ENCODE data around the gene NUP35. TPM values are rescaled to one million over a fixed set of nuclear protein-coding genes. Genes with fewer than 3 reads are reported as not detected.

The NUP35 gene
- total RNA-seq, 4 donors from 2014 or later: 8.7 to 27.0 (median 15.6) TPM

DNA sequence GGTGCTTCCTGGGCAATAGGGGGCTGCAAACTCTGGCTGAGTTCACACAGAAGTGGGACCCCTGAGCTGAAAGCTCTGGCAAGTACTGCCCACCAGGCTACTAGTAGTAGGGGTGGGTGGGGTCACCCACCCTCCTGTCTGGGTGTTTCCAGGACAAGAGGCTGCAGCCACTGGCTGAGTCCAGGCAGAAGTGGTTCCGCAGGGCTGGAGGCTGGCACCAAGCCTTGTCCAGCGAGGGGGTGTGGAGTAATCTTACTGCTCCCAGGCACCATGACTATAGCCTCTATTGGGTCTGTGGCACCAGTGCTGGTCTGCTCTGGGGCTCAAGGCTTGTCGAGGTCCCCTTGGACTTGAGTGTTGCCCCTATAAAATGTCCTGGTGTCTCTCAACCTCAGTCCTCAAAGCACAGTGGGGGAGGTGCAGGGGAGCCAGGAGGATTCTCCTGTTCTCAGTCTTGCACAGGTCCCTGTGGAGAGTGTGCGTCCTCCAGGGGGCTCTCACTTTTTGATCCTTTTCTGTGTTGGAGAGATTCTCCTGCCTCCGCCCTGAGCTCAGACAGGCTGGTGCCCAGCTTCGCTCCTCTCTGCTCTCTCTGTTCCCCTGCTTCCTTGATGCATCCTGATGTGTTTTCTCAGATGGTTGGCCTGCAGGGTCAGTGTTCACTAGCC is 48.1 kb downstream of the NUP35 start:
- H3K36me3 ChIP-seq: peaks cover 0 to 20% (median 0%) of the 10 kb centered on the region in 3 donors
- no peak overlapping the region for H3K27ac ChIP-seq
- no peak for DNase-seq (ENCODE audit: low spot score in 2 of 2)
- no peak for TF ChIP-seq EP300 (IDR thresholded peaks at IDR 0.05)
- no peak for TF ChIP-seq CTCF (IDR thresholded peaks at IDR 0.05)
- no peak for TF ChIP-seq POLR2A (IDR thresholded peaks at IDR 0.05)
- H3K27me3 ChIP-seq: no peaks in the 10 kb centered on the region
- H3K4me3 ChIP-seq: no peak overlapping the region
- WGBS, 2 donors: 93 to 98% methylated on average over 3 to 6 of the region's 6 CpGs
- H3K9me3 ChIP-seq: peaks cover 0 to 19% (median 7%) of the 10 kb centered on the region in 4 donors
- no peaks in the 10 kb centered on the region for H3K4me1 ChIP-seq

GRCh38 chr2:183179156-183179555 is 54.9 kb downstream of the NUP35 start:
- WGBS, 2 donors: 62 to 79% methylated on average over 3 to 4 of the region's 4 CpGs
- DNase-seq (ENCODE audit: low spot score in 2 of 2): no peak
- Histone ChIP-seq H3K27ac (no peak overlapping the region), H3K9me3 (peaks cover 0 to 39% (median 8%) of the 10 kb centered on the region in 4 donors), H3K36me3 (peaks cover 6 to 73% (median 6%) of the 10 kb centered on the region in 3 donors), H3K27me3 (no peaks in the 10 kb centered on the region), H3K4me3 (no peak overlapping the region), H3K4me1 (no peaks in the 10 kb centered on the region)
- TF ChIP-seq EP300 (IDR thresholded peaks at IDR 0.05) (no peak), CTCF (IDR thresholded peaks at IDR 0.05) (no peak), POLR2A (IDR thresholded peaks at IDR 0.05) (no peak)

- TF ChIP-seq POLR2A (IDR thresholded peaks at IDR 0.05) (no peak), EP300 (IDR thresholded peaks at IDR 0.05) (no peak), CTCF (IDR thresholded peaks at IDR 0.05) (no peak)
- no peaks in the 10 kb centered on the region for H3K27me3 ChIP-seq
- DNase-seq (ENCODE audit: low spot score in 2 of 2): no peak
- no peak overlapping the region for H3K27ac ChIP-seq
- H3K4me3 ChIP-seq: no peak overlapping the region
- no peaks in the 10 kb centered on the region for H3K4me1 ChIP-seq
- peaks cover 0 to 99% (median 6%) of the 10 kb centered on the region in 3 donors for H3K36me3 ChIP-seq
- peaks cover 0 to 21% (median 0%) of the 10 kb centered on the region in 4 donors for H3K9me3 ChIP-seq
Observed at GRCh38 chr2:183185534-183185933, 61.3 kb downstream of the NUP35 start.

GRCh38 chr2:183186296-183186695 is 62.1 kb downstream of the NUP35 start:
- TF ChIP-seq EP300 (IDR thresholded peaks at IDR 0.05) (no peak), CTCF (IDR thresholded peaks at IDR 0.05) (no peak), POLR2A (IDR thresholded peaks at IDR 0.05) (no peak)
- H3K9me3 ChIP-seq: peaks cover 0 to 21% (median 0%) of the 10 kb centered on the region in 4 donors
- no peak overlapping the region for H3K27ac ChIP-seq
- WGBS, 2 donors: 66 to 68% methylated on average over 1 of the region's 1 CpG
- no peak for DNase-seq (ENCODE audit: low spot score in 2 of 2)
- H3K36me3 ChIP-seq: peaks cover 0 to 97% (median 6%) of the 10 kb centered on the region in 3 donors
- no peaks in the 10 kb centered on the region for H3K27me3 ChIP-seq
- H3K4me1 ChIP-seq: no peaks in the 10 kb centered on the region
- H3K4me3 ChIP-seq: no peak overlapping the region

DNA sequence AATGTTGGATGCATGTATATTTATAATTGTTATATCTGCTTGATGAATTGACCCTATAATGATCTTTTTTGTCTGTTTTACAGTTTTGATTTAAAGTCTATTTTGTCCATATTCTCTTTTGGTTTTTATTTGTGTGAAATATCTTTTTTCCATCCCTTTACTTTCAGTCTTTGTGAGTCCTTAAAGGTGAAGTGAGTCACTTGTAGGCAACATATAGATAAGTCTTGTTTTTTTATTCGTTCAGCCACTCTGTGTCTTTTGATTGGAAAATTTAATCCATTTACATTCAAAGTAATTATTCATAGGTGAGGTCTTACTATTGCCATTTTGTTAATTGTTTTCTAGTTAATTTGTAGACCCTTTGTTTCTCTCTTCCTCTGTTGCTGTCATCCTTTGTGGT is 62.5 kb downstream of the NUP35 start:
- Histone ChIP-seq H3K4me1 (no peaks in the 10 kb centered on the region), H3K27me3 (no peaks in the 10 kb centered on the region), H3K36me3 (peaks cover 0 to 92% (median 6%) of the 10 kb centered on the region in 3 donors), H3K9me3 (peaks cover 0 to 21% (median 0%) of the 10 kb centered on the region in 4 donors), H3K4me3 (no peak overlapping the region), H3K27ac (no peak overlapping the region)
- no peak for TF ChIP-seq EP300 (IDR thresholded peaks at IDR 0.05)
- no peak for TF ChIP-seq POLR2A (IDR thresholded peaks at IDR 0.05)
- no peak for TF ChIP-seq CTCF (IDR thresholded peaks at IDR 0.05)
- 97 to 98% methylated on average over 1 of the region's 1 CpG for WGBS, 2 donors
- no peak for DNase-seq (ENCODE audit: low spot score in 2 of 2)
